ENCODE results near the gene CZIB. TPM values are rescaled to one million over a fixed set of nuclear protein-coding genes. Genes with fewer than 3 reads are reported as not detected.

The CZIB gene
- total and polyA plus RNA-seq, 2 of the 13 experiments (the other 11 are each of a cell fraction or from before 2014, with no cell fraction given) = 49.2 to 67.0 TPM

GRCh38 chr1:53238197-53239155, 18.0 kb upstream of the CZIB start, which contains the start of gene MAGOH (continued):
- peak; percentile 96 for TF ChIP-seq TFAP4 (IDR thresholded peaks at IDR 0.05; ENCODE audit: borderline replicate concordance, low read depth)
- 0 out of 2 replicates have a peak, but pooled peaks have one; percentile 55 for TF ChIP-seq ZMAT3 (CRISPR knock-in tag; conservative IDR thresholded peaks at IDR 0.05)
- peak; percentile 59; the same call in 1 of the 2 replicates for TF ChIP-seq ZNF235 (CRISPR knock-in tag; IDR thresholded peaks at IDR 0.05; ENCODE audit: borderline replicate concordance)
- TF ChIP-seq ATF1 (CRISPR knock-in tag; IDR thresholded peaks at IDR 0.05) = peak; percentile 100
- TF ChIP-seq ZNF619 (CRISPR knock-in tag; IDR thresholded peaks at IDR 0.05) = no peak
- no peak for TF ChIP-seq CCAR2 (optimal IDR thresholded peaks at IDR 0.05; ENCODE audit: low read depth, low read length)
- TF ChIP-seq BHLHE40 (IDR thresholded peaks at IDR 0.05; ENCODE audit: low read length) = no peak
- TF ChIP-seq ZNF10 (CRISPR knock-in tag; IDR thresholded peaks at IDR 0.05; ENCODE audit: borderline replicate concordance, low read depth) = no peak
- TF ChIP-seq HNF4G (IDR thresholded peaks at IDR 0.05; ENCODE audit: borderline replicate concordance, low read depth, low read length) = peak; percentile 45; the same call in 1 of the 2 replicates
- TF ChIP-seq HNF4G (CRISPR knock-in tag; IDR thresholded peaks at IDR 0.05; ENCODE audit: borderline replicate concordance, low read depth) = no peak
- peak; percentile 100 for TF ChIP-seq GABPB1 (CRISPR knock-in tag; IDR thresholded peaks at IDR 0.05)
- TF ChIP-seq RAD21 (CRISPR knock-in tag; IDR thresholded peaks at IDR 0.05) = peak; percentile 32; the same call in 1 of the 2 replicates
- TF ChIP-seq MXD1 (CRISPR knock-in tag; IDR thresholded peaks at IDR 0.05) = peak; percentile 65; the same call in 1 of the 2 replicates
- no peak for TF ChIP-seq ZNF546 (CRISPR knock-in tag; conservative IDR thresholded peaks at IDR 0.05)
- TF ChIP-seq POLR2G (IDR thresholded peaks at IDR 0.05; ENCODE audit: low read depth, low read length) = peak; percentile 88
- TF ChIP-seq, protein P1, sequence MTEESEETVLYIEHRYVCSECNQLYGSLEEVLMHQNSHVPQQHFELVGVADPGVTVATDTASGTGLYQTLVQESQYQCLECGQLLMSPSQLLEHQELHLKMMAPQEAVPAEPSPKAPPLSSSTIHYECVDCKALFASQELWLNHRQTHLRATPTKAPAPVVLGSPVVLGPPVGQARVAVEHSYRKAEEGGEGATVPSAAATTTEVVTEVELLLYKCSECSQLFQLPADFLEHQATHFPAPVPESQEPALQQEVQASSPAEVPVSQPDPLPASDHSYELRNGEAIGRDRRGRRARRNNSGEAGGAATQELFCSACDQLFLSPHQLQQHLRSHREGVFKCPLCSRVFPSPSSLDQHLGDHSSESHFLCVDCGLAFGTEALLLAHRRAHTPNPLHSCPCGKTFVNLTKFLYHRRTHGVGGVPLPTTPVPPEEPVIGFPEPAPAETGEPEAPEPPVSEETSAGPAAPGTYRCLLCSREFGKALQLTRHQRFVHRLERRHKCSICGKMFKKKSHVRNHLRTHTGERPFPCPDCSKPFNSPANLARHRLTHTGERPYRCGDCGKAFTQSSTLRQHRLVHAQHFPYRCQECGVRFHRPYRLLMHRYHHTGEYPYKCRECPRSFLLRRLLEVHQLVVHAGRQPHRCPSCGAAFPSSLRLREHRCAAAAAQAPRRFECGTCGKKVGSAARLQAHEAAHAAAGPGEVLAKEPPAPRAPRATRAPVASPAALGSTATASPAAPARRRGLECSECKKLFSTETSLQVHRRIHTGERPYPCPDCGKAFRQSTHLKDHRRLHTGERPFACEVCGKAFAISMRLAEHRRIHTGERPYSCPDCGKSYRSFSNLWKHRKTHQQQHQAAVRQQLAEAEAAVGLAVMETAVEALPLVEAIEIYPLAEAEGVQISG (CRISPR knock-in tag; IDR thresholded peaks at IDR 0.05) = peak; percentile 97
- peak; percentile 72; the same call in 1 of the 2 replicates for TF ChIP-seq ZNF564 (CRISPR knock-in tag; IDR thresholded peaks at IDR 0.05)
- TF ChIP-seq ZFP41 (CRISPR knock-in tag; IDR thresholded peaks at IDR 0.05; ENCODE audit: borderline replicate concordance) = no peak
- TF ChIP-seq AKNA (CRISPR knock-in tag; IDR thresholded peaks at IDR 0.05; ENCODE audit: borderline replicate concordance) = no peak

Data from HepG2 (cell line).